ENCODE data around the gene C9orf43.

DNA sequence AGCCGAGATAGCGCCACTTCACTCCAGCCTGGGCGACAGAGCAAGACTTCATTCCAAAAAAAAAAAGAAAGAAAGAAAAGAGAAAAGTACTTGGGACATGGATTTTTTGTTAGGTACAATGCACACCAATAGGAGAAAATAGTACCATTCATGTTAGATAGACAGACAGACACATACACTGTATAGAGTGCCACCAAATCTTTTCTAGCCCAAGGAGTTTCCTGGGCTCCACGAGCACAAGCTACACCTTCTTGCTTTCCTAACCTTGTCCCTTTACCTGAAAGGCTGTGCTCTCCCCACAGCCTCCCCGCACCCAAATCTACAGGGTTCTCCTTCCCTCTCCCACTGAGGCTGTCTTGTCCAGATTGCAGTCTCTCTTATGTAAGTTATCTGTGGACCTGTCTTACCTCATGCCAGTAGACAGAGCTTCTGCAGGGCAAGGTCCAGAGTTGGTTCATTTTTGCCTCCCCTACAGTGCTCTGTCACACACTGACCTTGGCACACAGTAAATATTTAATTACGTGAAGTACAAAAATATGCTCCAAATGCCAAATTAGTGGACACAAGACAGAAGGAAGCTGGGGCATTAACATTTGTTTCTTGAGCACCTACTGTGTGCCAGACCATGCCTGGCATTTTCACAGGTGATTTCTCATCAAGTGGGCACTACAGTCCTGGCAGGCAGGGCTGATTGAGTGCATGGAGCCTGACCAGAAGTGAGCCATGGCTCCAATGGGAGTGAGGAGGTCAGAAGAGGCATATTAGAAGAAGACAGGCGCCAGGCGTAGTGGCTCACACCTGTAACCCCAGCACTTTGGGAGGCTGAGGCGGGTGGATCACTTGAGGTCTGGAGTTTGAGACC, 15.3 kb upstream of the C9orf43 start:
- TF ChIP-seq, protein P1, sequence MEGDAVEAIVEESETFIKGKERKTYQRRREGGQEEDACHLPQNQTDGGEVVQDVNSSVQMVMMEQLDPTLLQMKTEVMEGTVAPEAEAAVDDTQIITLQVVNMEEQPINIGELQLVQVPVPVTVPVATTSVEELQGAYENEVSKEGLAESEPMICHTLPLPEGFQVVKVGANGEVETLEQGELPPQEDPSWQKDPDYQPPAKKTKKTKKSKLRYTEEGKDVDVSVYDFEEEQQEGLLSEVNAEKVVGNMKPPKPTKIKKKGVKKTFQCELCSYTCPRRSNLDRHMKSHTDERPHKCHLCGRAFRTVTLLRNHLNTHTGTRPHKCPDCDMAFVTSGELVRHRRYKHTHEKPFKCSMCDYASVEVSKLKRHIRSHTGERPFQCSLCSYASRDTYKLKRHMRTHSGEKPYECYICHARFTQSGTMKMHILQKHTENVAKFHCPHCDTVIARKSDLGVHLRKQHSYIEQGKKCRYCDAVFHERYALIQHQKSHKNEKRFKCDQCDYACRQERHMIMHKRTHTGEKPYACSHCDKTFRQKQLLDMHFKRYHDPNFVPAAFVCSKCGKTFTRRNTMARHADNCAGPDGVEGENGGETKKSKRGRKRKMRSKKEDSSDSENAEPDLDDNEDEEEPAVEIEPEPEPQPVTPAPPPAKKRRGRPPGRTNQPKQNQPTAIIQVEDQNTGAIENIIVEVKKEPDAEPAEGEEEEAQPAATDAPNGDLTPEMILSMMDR (IDR thresholded peaks at IDR 0.05), result no peak
- no peak for TF ChIP-seq POLR2A (IDR thresholded peaks at IDR 0.05)
- no peak for TF ChIP-seq POLR2AphosphoS5 (IDR thresholded peaks at IDR 0.05)

All from suprapubic skin (tissue), 4 donors.